H1 (cell line): ENCODE data around the gene SH3YL1. TPM values are rescaled to one million over a fixed set of nuclear protein-coding genes. Genes with fewer than 3 reads are reported as not detected.

Source experiments
- CTCF ChIA-PET: fragments of 300-600 bp; sonication (Branson Sonifier 250); formaldehyde crosslinking; loops from one replicate; lab custom pipeline; 2021; ENCODE audit not compliant: partially characterized antibody; lab: Charles Lee
- POLR2A ChIA-PET: fragments of 300-600 bp; sonication (Branson Sonifier 250); formaldehyde crosslinking; loops from one replicate; lab custom pipeline; 2021; ENCODE audit warnings: inconsistent platforms; ENCODE audit not compliant: partially characterized antibody; lab: Charles Lee
- DNase-seq, 2 experiments: peaks; one replicate each; pipeline versions ENCODE4 v3.0.0 to v3.0.0-alpha.2; 2010 to 2022; ENCODE audit warnings: low spot score in 2 of 2, low read depth in 1 of 2, mixed read lengths in 1 of 2
- FAIRE-seq: peaks from 2 replicates; lab custom pipeline; 2011; peaks lifted over from hg19 to GRCh38; lab: Jason Lieb, UNC
- H2AFZ ChIP-seq: 2 replicates; pipeline ENCODE4 v1.8.1; 2012; ENCODE audit warnings: low read length, inconsistent platforms
- H2AK5ac ChIP-seq: 2 replicates; pipeline ENCODE4 v1.6.1; 2013; ENCODE audit warnings: low read depth, low read length
- H2BK120ac ChIP-seq: replicated peaks from 2 replicates; pipeline ENCODE3; 2013; ENCODE audit warnings: low read depth, low read length, inconsistent platforms
- H2BK12ac ChIP-seq: 2 replicates; pipeline ENCODE4 v1.6.1; 2013; ENCODE audit warnings: low read depth, low read length
- H2BK15ac ChIP-seq: 2 replicates; pipeline ENCODE4 v1.6.1; 2013; ENCODE audit warnings: low read length
- H2BK20ac ChIP-seq: 2 replicates; pipeline ENCODE4 v1.6.1; 2013; ENCODE audit warnings: low read length
- H2BK5ac ChIP-seq: 2 replicates; pipeline ENCODE4 v1.6.1; 2013; ENCODE audit warnings: low read depth, low read length
- H3K14ac ChIP-seq: 2 replicates; pipeline ENCODE4 v1.6.1; 2013; ENCODE audit warnings: inconsistent platforms; ENCODE audit not compliant: insufficient read length
- H3K18ac ChIP-seq: 2 replicates; pipeline ENCODE4 v1.6.1; 2013; ENCODE audit warnings: low read length; ENCODE audit errors: extremely low read depth
- H3K23ac ChIP-seq: 2 replicates; pipeline ENCODE4 v1.6.1; 2013; ENCODE audit warnings: inconsistent platforms; ENCODE audit not compliant: insufficient read length
- H3K23me2 ChIP-seq: 2 replicates; pipeline ENCODE4 v1.6.1; 2013; ENCODE audit warnings: low read depth, low read length
- H3K27ac ChIP-seq: 2 replicates; pipeline ENCODE4 v1.6.1; 2011; ENCODE audit warnings: low read depth, low read length, inconsistent platforms
- H3K27me3 ChIP-seq, 4 experiments: replicated peaks in 1 of 4; 1 replicate in 1 of 4; 2 replicates in 3 of 4; pipeline versions ENCODE4 v1.6.1 to v1.8.1; 2011 to 2013; ENCODE audit warnings: low read length in 3 of 4, mild to moderate bottlenecking in 3 of 4, inconsistent platforms in 2 of 4, mixed read lengths in 2 of 4, moderate library complexity in 1 of 4; ENCODE audit not compliant: control insufficient read depth in 3 of 4, insufficient read depth in 3 of 4; ENCODE audit errors: extremely low read depth in 1 of 4
- H3K36me3 ChIP-seq, 4 experiments: 2 replicates each; pipeline versions ENCODE4 v1.6.1 to v1.8.1; 2011 to 2013; ENCODE audit warnings: mild to moderate bottlenecking in 4 of 4, low read length in 3 of 4, moderate library complexity in 2 of 4, control low read depth in 1 of 4, inconsistent platforms in 1 of 4; ENCODE audit not compliant: insufficient read depth in 4 of 4, control insufficient read depth in 2 of 4
- H3K4ac ChIP-seq: replicated peaks from 2 replicates; pipeline ENCODE3; 2013; ENCODE audit warnings: low read length, low read depth, mixed read lengths, inconsistent platforms; ENCODE audit not compliant: insufficient read length
- H3K4me1 ChIP-seq, 4 experiments: replicated peaks in 1 of 4; 1 replicate in 1 of 4; 2 replicates in 3 of 4; pipeline versions ENCODE4 v1.6.1 to v1.8.1; 2011 to 2013; ENCODE audit warnings: low read length in 3 of 4, inconsistent platforms in 2 of 4, mixed read lengths in 1 of 4; ENCODE audit not compliant: insufficient read depth in 4 of 4, control insufficient read depth in 3 of 4
- H3K4me2 ChIP-seq, 2 experiments: 2 replicates each; pipeline versions ENCODE4 v1.6.1 to v1.8.1; 2011 to 2013; ENCODE audit warnings: low read depth in 2 of 2, low read length in 2 of 2, control low read depth in 1 of 2, inconsistent platforms in 1 of 2, mild to moderate bottlenecking in 1 of 2; ENCODE audit not compliant: insufficient read depth in 1 of 2
- H3K4me3 ChIP-seq, 4 experiments: fragments of 200-600, 300-600 bp in 1 of 4; sonication (generic), shearing (Covaris generic), sonication (Bioruptor Twin) in 1 of 4; 2 replicates each; pipeline versions ENCODE4 v1.5.1 to v1.8.1; 2011 to 2016; ENCODE audit warnings: low read length in 4 of 4, low read depth in 3 of 4, control low read depth in 2 of 4, inconsistent platforms in 2 of 4, mild to moderate bottlenecking in 2 of 4, mixed read lengths in 1 of 4, moderate library complexity in 1 of 4; ENCODE audit not compliant: insufficient read depth in 2 of 4; ENCODE audit errors: extremely low read depth in 1 of 4
- H3K56ac ChIP-seq: replicated peaks from 2 replicates; pipeline ENCODE3; 2013; ENCODE audit warnings: low read depth, mild to moderate bottlenecking, mixed read lengths, low read length, inconsistent platforms; ENCODE audit not compliant: insufficient read length
- H3K79me1 ChIP-seq: 2 replicates; pipeline ENCODE4 v1.6.1; 2013; ENCODE audit warnings: low read depth, low read length, control low read depth
- H3K79me2 ChIP-seq, 2 experiments: 2 replicates each; pipeline versions ENCODE4 v1.6.1 to v1.8.1; 2012 to 2013; ENCODE audit warnings: low read length in 2 of 2, mild to moderate bottlenecking in 2 of 2, inconsistent platforms in 1 of 2; ENCODE audit not compliant: insufficient read depth in 2 of 2, control insufficient read depth in 1 of 2
- H3K9ac ChIP-seq, 4 experiments: replicated peaks in 1 of 4; 1 replicate in 1 of 4; 2 replicates in 3 of 4; pipeline versions ENCODE4 v1.6.1 to v1.8.1; 2011 to 2013; ENCODE audit warnings: low read depth in 3 of 4, low read length in 3 of 4, control low read depth in 2 of 4, mild to moderate bottlenecking in 2 of 4, moderate library complexity in 2 of 4, inconsistent platforms in 1 of 4; ENCODE audit errors: extremely low read depth in 1 of 4
- H3K9me3 ChIP-seq, 2 experiments: 2 replicates each; pipeline versions ENCODE4 v1.6.1 to v1.8.1; 2012 to 2013; ENCODE audit warnings: mild to moderate bottlenecking in 2 of 2, moderate library complexity in 2 of 2, control low read depth in 1 of 2, inconsistent platforms in 1 of 2, low read depth in 1 of 2, low read length in 1 of 2, mixed read lengths in 1 of 2; ENCODE audit not compliant: insufficient read depth in 2 of 2
- H4K20me1 ChIP-seq, 2 experiments: replicated peaks in 1 of 2; 2 replicates each; pipeline versions ENCODE3 to v1.8.1; 2011 to 2013; ENCODE audit warnings: inconsistent platforms in 2 of 2, low read length in 2 of 2, mild to moderate bottlenecking in 1 of 2; ENCODE audit not compliant: insufficient read depth in 2 of 2, control insufficient read depth in 1 of 2
- H4K5ac ChIP-seq: 2 replicates; pipeline ENCODE4 v1.6.1; 2013; ENCODE audit warnings: low read length, low read depth, mixed read lengths, inconsistent platforms; ENCODE audit not compliant: insufficient read length
- H4K8ac ChIP-seq: 2 replicates; pipeline ENCODE4 v1.8.0; 2013; ENCODE audit warnings: mild to moderate bottlenecking, moderate library complexity, low read length, inconsistent platforms; ENCODE audit not compliant: insufficient read depth; ENCODE audit errors: extremely low read depth
- H4K91ac ChIP-seq: replicated peaks from 2 replicates; pipeline ENCODE3; 2013; ENCODE audit warnings: low read length, mixed read lengths, inconsistent platforms; ENCODE audit not compliant: insufficient read length
- CBX8 ChIP-seq: fragments of 300-800, 300-1000 bp; sonication (generic); IDR thresholded peaks from 2 replicates; pipeline ENCODE4 v1.7.1; 2016; ENCODE audit warnings: low read depth, low read length, borderline replicate concordance
- CTBP2 ChIP-seq: IDR thresholded peaks from 2 replicates; pipeline ENCODE4 v1.7.0; 2011; ENCODE audit warnings: borderline replicate concordance, mild to moderate bottlenecking, moderate library complexity, mixed read lengths, low read length; ENCODE audit not compliant: insufficient read depth, insufficient read length
- E2F6 ChIP-seq: IDR thresholded peaks from 2 replicates; pipeline ENCODE4 v1.6.1; 2012; ENCODE audit warnings: inconsistent platforms
- MAX ChIP-seq: IDR thresholded peaks from 2 replicates; pipeline ENCODE4 v1.6.1; 2012; ENCODE audit warnings: inconsistent platforms
- POLR2A ChIP-seq, 2 experiments: IDR thresholded peaks; 1 replicate in 1 of 2; 2 replicates in 1 of 2; pipeline ENCODE4 v1.6.1; 2011; ENCODE audit warnings: low read depth in 2 of 2, low read length in 2 of 2, mild to moderate bottlenecking in 2 of 2; ENCODE audit errors: control extremely low read depth in 1 of 2
- SP4 ChIP-seq: IDR thresholded peaks from 2 replicates; pipeline ENCODE4 v1.6.1; 2012; ENCODE audit warnings: low read length, inconsistent platforms
- SRF ChIP-seq: IDR thresholded peaks from 2 replicates; pipeline ENCODE4 v1.6.1; 2011; ENCODE audit warnings: mild to moderate bottlenecking, low read depth, low read length, moderate library complexity
- TCF12 ChIP-seq: IDR thresholded peaks from 2 replicates; pipeline ENCODE4 v1.6.1; 2011; ENCODE audit warnings: low read depth, mild to moderate bottlenecking, low read length
- ZNF274 ChIP-seq: IDR thresholded peaks from 2 replicates; pipeline ENCODE4 v1.7.0; 2012; ENCODE audit warnings: low read length, borderline replicate concordance; ENCODE audit errors: extremely low read depth
- WGBS, 2 experiments: shearing (Covaris generic) in 1 of 2; methylation state at CpG; one replicate each; pipeline versions ENCODE4 v1.1.6 to v1.1.7; 2013 to 2015; ENCODE audit warnings: low lambda C conversion rate in 2 of 2, mixed read lengths in 2 of 2, inconsistent platforms in 1 of 2, low coverage in 1 of 2, missing lambda C conversion rate in 1 of 2; ENCODE audit not compliant: insufficient replicate concordance in 2 of 2, insufficient coverage in 1 of 2, insufficient read length in 1 of 2; ENCODE audit errors: extremely low coverage in 1 of 2, missing lambda C conversion rate in 1 of 2; 5-methylcytosine and 5-hydroxymethylcytosine counted together
- polyA plus RNA-seq, 7 experiments: library from polyadenylated mRNA; depleted of rRNA in 3 of 7; stranded (reverse) in 5 of 7; unstranded in 2 of 7; fragments of >200 nt in 5 of 7; fragments of 200-250 nt in 2 of 7; gene quantifications; 1 replicate in 5 of 7; 2 replicates in 1 of 7; 4 replicates in 1 of 7; pipeline versions ENCODE4 v1.2.1 to v1.2.3, GENCODE V29; 2011 to 2013; ENCODE audit warnings: missing spikeins in 2 of 7, mixed read lengths in 2 of 7
- total RNA-seq: library from RNA; stranded (reverse); fragmentation: NEBNext Ultra II Directional; extraction: Animal tissue kit (Norgen Biotek cat#: 25700); gene quantifications from 2 replicates; pipeline ENCODE4 v1.2.1, GENCODE V29; 2021

SH3YL1 gene
- total and polyA plus RNA-seq, 2 of the 8 experiments (the other 6 are each of a cell fraction or from before 2014, with no cell fraction given): 13.6 to 37.2 TPM

GRCh38 chr2:211486-212184 lies 52.2 kb downstream of the SH3YL1 start:
- no peak for DNase-seq
- Histone ChIP-seq H2BK120ac (no peak overlapping the region), H3K4ac (no peak overlapping the region), H3K36me3 (no peaks in the 10 kb centered on the region; a peak in 1 of 8 replicates), H4K20me1 (no peaks in the 10 kb centered on the region), H3K4me1 (no peaks in the 10 kb centered on the region), H2BK15ac (no peak overlapping the region), H3K18ac (no peak overlapping the region), H2BK5ac (no peak overlapping the region), H4K91ac (no peak overlapping the region), H3K9me3 (peaks cover 0 to 4% of the 10 kb centered on the region in 2 experiments; a peak in 2 of 4 replicates), H3K79me1 (no peaks in the 10 kb centered on the region), H2AK5ac (no peak overlapping the region), H2BK20ac (no peak overlapping the region), H2BK12ac (no peak overlapping the region), H3K4me2 (no peak overlapping the region), H4K5ac (no peak overlapping the region), H3K4me3 (no peak overlapping the region), H3K27me3 (no peaks in the 10 kb centered on the region), H3K9ac (no peak overlapping the region), H3K23ac (no peak overlapping the region), H3K14ac (no peak overlapping the region), H2AFZ (no peak overlapping the region), H3K79me2 (no peaks in the 10 kb centered on the region), H3K56ac (no peak overlapping the region), H3K23me2 (no peaks in the 10 kb centered on the region; the same call in 1 of the 2 replicates), H3K27ac (no peak overlapping the region), H4K8ac (no peak overlapping the region)
- WGBS, 2 experiments: 89% methylated on average over 5 of the region's 5 CpGs; no CpG with 5 or more reads in 1 of the 2 experiments
- ChIA-PET CTCF (no interaction called here), POLR2A (no interaction called here)
- TF ChIP-seq E2F6: no peak
- TF ChIP-seq CTBP2: no peak
- TF ChIP-seq CBX8: no peak
- TF ChIP-seq ZNF274: no peak
- TF ChIP-seq POLR2A (IDR thresholded peaks at IDR 0.05; ENCODE audit: control extremely low read depth in 1 of 2, low read depth in 2 of 2, low read length in 2 of 2): no peak
- TF ChIP-seq SRF: no peak
- no peak for TF ChIP-seq MAX
- TF ChIP-seq SP4: no peak
- TF ChIP-seq TCF12: no peak
- FAIRE-seq: no peak
